Measurements from ENCODE around the gene GADD45G.

GADD45G gene

DNA sequence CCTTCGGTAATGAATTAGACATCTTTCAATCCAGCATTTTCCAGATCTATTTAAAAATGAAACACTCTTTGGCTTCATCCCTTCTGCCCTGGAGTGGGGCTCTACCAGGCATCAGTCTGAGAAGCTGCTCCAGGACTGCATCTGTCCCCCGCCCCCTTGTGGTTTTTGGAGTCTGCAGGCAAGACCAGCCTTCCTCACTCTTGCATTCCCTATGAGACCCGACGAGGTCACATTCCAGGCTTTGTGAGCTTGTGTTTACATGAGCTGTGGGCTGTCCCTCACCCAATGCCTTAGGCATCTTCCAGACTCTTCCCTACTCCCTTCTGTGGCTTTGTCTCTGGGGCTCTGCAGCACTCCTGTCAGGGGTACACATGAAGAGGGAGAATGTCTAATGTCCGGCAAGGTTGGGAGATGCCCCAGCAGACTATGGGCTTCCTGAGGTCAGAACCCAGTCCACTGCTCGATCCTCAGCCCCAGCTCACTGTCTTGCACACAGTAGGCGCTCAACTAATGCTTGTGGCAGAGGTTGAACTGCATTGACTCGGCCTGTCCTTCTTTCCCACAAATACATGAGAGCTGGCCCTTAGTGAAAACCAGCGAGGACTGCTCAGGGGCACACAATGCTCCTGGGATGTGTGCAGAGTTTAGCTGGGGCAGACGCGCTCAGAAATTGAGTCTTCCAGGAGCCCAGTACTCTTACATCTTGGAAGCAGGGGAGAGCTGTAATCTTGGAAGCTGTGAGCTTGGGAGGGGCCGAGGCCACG lies 11.7 kb upstream of the GADD45G start:
- no peak for DNase-seq

DNA sequence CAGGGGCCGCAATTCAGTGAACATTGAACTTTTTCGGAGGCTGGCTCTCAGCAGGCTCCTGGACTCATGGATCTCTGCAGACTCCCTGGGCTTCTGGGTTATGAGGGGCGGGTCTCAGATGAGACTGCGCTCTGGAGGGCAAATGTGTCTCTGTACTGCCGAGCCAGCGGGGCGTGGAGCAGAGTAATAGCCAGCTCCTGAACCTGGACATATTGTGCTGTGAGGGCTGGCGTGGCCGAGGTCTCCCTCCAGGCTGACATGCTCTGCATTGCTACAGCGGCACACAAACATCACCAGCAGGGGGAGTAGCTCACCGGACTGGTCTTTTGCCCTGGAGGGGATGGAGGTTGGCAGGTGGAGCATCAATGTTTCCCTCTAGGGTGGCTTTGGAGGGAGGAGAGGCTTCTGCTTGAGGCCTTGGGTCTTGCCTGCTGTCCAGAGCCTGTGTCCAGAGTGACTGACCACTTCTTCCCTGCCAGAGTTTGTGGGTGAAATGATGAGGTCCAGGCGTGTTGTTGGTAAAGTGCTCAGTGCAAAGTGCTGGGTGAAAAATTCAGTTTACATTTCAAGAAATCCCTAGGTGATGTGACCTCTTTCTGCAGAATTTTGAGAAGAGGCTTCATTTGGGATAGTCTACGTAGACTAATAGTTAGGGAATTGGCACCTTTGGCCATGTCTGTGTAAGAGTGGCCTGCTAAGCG lies 10.9 kb upstream of the GADD45G start:
- DNase-seq: no peak

DNA sequence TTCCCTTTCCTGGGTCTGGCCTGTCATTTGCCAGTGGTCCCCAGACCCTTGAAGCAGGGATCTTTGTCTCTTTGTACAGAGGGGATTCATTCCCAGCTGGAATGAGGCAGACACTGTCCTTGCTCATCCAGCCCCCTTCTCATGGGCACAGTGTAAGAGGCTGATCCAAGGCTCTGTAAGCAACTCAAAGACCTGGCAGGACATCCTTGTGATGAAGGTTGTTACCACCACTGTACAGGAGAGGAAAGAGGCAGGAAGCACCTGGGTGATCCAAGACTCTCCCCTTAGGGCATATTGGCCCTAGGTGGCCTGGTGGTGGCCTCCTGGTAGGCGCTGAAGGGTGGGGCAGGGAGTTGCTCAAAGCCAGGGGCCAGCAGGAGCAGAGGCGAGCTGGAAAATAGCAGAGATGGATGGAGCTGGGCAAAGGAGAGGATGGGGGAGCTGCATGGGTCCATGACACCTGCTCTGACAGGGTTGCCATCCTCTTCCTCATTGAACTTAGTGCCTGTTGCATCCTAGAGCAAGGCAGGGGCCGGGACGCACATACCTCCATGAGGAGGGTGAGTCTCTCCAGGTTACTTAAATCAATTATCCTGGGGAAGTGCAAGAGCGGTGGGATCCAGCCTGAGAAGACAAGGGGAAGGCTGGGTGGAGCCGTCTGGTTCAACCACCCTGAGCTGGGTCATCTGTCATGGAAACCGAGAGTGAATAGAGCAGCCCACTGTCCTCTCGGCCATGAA lies 9.8 kb upstream of the GADD45G start:
- DNase-seq: no peak

DNA sequence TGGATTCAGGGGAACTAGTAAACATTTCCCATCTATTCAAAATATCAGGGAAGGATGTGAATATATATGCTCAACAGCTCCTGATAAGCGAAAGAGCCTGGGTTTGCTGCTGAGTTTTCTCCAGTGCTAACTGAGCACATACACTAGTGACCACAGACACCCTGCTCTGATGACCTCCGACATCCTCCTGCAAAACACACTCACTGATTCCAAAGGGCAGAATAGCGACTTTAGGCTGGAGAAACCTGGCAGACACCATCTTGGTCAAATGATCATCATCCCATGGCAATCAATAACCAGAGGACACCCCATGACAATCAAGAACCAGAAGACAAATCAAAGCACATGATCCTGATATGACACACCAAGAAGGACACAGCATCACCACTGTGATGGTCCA lies 9.2 kb upstream of the GADD45G start:
- no peak for DNase-seq

DNA sequence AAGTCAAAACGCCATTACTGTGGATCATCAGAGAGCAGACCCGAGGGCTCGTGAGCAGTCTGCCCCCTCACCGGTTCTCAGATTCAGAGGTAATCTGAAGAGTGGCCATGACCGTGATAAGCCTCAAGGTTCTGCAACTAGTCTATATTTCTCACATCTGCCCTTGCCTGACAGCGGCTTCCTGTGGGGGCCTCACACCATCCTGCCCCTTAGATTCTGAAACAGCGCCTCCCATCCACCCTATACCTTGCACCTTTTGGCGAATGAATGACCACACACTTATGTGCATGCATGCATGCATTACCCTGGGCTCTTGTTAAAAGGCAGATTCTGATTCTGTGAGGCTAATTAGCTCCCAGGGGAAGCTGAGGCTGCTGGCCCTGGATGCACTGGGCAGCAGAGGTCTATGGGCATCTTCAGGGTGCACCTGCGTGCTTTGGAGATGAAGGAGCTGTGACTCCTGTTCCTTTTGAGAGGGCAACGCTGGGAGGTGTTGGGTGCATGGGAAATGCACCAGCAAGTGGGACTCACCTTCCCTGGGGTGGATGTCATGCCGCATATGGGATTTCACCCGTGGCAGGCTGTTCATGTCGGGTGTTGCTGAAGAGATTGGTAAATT lies 7.8 kb upstream of the GADD45G start:
- no peak for DNase-seq

DNA sequence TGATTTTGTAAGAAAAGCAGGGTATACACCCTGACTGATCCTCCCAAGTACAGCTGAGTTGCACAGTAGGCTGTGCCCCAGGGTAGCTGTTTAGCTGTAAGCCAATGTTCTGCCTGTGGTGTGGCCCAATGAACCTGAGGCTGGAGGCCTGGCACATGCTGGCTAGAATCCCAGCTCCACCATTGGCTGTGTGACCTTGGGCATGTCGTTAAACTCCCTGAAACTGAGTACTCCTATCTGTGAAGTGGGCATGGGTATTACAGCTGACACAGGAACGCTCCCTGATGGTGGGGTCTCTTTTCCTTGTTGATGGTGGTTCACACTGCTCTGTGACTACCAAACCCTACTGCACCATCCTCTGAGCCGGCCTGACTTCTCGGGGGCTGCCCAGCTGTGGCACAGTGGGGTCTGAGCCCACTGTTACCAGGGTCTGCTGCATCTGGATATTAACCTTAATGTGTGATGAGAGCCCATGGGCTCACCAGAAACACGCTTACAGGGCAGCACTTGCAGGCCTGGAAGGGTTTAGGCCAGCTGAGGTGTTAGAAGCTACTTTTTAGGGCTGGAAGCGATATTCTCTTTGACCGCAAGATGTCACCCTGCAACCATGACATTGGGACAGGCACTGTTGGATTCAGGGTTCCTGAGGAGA lies 7.0 kb upstream of the GADD45G start:
- DNase-seq: no peak

DNA sequence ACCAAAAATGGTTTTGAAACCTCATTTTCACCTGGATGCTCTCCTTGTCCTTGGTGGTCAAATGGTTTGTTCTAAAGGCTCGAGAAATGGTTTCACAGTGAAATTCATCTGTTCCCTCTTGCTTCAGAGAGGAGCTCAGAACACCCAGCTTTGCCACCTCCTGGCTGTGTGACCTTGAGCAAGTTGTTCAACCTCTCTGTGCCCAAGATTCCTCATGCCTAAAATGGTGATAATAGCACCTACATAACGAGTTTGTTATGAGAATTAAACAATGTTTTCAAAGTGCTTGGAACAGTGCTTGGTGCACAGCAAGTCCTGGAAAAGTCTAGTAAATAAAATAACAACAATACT lies 6.5 kb upstream of the GADD45G start:
- DNase-seq: no peak

DNA sequence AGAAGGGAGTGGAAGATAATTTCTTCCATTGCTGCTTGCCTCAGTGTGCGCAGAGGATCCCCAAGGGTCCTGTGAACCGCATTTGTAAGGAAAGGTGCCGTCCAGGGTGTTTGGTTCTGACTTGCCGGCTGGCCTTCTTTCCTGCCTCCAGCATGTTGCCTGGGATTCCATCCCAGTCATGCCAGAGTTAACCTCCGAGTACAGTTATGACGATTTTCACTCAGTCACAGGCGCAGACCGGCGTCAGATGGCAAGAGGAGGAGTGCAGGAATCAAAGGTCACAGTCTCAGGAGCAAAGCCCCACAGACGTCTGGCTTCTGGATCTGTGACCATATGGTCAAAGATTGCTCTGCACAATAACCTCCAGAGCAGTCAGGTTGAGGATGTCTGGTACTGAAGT lies 5.9 kb upstream of the GADD45G start:
- no peak for DNase-seq

DNA sequence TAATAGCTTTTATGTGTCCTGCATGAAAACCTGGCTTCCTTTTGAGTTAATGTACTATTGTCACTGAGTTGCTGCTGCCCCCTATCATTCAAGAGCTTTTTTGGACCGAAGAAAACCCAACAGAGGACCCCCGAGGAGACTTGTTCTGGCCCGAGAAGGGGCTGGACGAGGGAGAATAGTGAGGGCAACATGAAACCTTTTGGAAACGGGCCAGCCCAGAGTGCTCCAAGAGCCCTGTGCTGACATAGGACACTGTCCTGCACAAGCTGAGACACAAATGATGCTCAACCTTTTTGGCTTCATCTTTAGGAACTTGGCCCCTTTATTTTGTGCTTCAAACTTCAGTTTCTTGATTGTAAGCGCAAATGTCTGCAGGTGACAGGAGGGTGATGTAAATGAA lies 4.0 kb upstream of the GADD45G start:
- no peak for DNase-seq

DNA sequence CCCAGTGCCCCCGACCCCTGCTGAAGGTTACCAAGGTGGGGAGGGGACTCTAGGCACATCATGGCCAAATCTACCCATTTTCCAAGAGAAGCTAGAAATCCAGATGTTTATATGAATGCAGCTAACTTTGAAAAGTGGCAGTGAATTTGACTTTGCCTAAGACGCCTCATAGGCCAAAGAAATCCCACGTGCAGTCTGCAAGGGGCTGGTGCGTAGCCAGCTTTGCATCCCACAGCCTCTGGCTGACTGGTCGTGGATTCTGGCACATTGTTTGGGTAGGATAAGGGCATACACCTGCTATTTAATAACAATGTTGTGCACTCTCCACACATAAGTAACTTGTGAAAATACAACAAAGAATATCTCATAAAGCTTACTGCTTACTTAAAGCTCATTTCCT lies 3.5 kb upstream of the GADD45G start:
- DNase-seq: no peak

DNA sequence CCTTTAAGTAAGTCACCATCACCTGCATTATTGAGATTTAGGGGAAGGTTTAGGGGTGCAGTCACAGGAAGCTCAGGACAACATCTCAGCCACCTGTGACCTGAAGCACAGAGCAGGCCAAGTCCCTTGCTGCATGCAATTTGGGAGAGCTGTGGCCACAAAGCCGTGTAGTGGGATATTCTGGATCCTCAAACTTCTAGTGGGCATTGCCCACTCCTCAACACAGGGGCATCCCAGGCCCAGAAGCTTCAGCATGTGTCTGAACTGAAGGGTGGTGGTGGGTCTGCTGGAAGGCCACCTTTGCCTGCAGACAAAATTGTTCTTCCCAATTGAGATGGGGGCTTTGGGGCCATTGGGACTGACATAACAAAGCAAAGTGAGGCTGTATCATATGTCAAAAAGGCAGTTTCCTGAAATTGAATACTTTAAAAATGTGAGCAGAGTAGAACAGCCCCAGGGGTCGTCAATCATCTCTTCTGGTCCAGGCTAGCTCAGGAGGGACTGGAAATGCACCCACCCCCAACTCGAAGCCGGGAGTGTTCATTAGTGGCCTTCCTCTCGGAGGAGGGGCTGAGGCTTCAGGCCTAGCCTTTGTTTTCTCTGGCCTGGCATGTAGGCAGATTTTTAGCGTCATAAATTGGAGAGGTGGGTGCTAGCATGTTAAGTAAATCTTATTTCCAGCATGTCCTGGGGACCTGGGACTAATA lies 2.8 kb upstream of the GADD45G start:
- no peak for DNase-seq

DNA sequence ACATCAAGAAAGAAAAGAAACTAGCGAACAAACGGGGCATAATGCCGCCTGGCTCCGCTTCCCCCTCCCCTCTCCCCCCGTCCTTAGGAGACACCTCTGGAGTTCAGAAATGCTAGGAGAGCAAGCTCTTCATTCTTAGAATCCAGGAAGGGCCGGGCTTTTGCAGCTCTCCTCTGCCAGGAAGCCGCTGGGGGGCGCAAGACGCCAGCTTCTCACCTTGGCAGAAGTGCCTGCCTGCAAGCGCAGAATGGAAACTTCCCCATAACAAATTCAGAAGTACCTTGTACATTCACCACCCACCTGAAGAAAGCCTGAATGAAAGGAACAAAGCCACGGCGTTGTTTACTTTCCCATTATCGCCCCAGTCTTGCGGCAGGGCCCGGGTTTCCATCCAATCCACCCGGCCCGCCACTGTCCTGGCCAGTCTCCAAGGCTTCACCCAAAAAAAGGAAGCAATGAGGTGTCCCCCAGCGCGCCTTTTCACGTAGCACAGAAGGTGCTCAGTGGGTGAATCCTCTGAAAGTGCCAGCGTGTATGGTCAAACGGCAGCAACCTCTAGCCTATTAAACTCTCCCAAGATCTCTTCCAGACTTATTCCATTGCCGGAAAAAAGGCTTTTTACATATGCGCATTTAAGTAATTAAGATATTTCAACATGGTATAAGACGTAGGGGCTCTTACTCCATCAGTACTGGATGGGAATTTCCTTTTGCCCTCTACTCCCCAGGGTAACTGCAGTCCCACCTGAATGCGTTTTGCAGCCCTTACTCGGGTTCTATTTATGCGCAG lies 1.6 kb upstream of the GADD45G start:
- DNase-seq: peak; percentile 67

DNA sequence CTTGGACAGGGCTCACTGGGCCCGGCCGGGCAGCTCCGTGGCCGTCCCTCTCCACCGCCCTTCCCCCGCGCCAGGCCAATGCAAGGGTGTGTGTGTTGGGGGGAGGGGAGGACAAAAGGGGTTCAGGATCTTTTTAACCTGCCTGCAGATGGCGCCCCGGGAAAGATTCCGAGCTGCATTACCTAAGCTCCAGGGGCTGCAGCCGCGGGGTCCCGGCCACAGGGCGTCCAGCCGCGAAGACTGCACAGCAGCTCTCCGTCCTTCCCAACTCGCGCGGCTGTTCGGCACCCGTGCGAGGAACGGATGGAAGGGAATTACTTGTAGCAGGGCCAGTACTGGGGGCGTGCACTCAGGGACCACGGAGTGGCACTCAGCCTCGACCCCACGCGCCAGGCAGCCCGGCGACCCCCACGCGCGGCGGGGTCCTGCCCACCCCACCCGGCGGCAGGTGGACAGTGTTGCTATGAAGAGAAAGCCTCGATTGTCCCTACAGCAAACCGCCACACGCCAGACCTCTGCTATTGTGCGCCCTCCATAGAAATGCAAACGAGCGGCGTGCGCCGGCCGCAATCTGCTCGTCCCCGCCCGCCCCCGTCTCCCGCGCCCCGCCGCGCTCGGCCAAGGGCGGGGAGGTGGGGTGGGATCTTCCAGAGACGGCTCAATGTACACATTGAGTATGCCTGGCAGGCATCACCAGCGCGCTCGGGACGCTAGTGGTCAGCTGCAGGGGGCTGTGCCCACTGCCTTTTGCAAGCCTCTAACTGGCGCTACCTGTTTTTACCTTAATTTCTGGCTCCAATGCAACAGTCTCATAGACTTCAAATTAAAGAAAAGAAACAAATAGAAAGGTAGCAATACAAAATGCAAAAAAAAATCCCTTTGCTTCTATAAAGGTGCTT lies 796 bp upstream of the GADD45G start:
- peak; percentile 56 for DNase-seq

DNA sequence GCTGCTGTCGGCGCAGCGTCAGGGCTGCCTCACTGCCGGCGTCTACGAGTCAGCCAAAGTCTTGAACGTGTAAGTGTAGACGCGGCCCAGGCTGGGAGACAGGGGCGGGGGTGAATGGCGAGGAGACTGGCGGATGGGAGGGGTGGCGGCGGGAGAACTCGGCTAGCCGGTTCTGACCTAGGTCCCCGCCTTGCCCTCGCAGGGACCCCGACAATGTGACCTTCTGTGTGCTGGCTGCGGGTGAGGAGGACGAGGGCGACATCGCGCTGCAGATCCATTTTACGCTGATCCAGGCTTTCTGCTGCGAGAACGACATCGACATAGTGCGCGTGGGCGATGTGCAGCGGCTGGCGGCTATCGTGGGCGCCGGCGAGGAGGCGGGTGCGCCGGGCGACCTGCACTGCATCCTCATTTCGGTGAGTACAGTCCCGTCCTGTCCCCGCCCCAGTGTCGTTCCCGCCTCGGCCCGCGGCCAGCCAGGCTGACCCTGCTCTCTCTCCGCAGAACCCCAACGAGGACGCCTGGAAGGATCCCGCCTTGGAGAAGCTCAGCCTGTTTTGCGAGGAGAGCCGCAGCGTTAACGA lies 745 bp downstream of the GADD45G start:
- DNase-seq: no peak

DNA sequence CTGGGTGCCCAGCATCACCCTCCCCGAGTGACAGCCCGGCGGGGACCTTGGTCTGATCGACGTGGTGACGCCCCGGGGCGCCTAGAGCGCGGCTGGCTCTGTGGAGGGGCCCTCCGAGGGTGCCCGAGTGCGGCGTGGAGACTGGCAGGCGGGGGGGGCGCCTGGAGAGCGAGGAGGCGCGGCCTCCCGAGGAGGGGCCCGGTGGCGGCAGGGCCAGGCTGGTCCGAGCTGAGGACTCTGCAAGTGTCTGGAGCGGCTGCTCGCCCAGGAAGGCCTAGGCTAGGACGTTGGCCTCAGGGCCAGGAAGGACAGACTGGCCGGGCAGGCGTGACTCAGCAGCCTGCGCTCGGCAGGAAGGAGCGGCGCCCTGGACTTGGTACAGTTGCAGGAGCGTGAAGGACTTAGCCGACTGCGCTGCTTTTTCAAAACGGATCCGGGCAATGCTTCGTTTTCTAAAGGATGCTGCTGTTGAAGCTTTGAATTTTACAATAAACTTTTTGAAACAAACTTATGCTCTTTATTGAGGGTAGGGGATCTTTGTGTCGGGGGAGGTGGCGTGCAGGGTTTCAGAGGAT lies 1.3 kb downstream of the GADD45G start:
- DNase-seq: no peak

DNA sequence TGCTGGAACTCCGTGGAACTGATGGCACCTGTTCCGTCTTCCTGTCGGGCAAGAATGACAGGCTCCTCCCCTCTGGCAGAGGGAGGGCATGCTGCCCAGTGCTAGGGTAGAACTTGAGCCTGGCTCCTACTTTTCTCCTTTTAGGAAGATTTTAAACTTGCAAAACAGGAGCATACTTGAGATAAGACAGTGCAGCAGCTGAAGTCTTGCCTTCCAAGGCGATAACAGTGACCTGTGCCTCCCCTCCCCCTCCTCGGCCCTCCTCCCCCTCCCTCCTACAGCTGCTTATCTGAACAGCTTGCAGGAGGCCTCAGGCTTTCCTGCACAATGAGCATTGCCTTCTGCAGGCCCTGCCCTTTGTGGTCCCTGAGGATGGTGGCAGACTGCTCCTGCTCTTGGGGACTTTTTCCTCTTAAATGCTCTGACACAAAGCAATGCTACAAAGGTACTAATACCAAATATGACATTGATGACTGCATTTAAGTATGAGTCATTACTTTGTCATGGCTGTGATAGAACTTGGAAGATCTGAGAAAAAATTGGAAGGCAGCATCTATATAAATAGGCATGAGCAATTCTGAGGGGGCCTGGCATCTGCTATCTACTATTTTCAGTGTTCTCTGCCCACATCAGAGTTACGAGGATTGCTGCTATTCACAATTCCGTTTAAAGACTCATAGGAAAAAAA lies 2.0 kb downstream of the GADD45G start:
- DNase-seq: peak; percentile 23

DNA sequence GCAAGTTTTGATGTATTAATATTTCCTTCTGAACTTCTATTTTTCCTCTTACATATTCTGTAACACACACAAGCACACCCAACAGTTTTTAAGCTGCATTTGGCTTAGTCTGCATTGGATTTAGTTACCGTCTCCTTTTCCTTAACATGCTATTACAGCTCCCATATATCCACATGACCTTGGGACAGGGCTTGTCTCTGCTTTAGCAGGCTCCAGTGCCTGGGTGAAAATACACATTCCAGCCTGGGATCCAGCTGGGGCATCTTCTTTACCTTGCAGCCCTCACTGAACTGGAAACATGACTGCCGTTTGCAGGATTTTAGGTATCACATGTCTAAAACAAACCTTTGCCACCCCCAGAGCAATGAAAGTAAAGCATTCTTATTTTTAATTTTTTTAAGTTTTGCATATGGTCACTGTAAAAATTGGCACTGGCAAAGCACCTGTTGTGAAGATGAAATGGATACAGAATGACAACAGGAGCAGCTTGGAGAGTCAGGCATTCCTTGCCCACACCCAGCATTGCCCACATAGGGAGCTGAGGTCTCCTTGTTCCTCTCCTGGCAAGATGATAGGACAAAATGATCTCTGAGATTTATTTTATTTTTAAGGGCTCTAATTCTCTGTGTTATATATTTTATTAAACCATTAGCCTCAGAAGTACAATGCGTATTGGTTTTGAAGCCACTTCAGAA lies 4.0 kb downstream of the GADD45G start:
- no peak for DNase-seq

DNA sequence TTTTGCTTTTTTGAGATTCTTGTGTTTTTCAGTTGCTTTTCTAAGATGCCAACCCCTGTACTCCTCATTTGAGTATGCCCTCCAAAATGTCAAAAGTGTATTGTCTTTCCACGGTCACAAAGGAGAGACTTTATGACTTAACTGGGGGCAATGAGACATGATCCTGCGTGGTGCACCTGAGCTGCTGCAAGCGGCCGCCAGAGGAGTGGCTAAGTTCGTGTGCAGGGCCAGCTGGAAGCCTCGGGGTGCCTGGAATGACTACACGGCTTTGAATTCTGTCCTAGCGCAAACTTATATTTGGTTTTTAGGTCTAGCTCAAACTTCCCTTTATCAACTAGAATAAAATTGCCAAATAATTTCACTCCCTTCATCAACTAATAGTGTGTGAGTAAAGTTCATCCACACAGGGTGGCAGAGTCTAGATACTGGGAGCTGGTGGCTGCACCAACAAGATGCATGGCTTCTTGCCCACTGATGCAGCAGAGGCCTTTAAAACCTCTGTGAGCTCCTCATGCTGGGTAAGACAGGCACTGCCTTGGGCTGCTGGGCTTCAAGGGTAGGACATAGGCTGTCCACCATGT lies 4.7 kb downstream of the GADD45G start:
- no peak for DNase-seq

Measured in DMS79 treated with DMSO at 0.1 percent for 48 hours (cell line).